ENCODE results near the gene POU2F3.

Gene POU2F3

DNA sequence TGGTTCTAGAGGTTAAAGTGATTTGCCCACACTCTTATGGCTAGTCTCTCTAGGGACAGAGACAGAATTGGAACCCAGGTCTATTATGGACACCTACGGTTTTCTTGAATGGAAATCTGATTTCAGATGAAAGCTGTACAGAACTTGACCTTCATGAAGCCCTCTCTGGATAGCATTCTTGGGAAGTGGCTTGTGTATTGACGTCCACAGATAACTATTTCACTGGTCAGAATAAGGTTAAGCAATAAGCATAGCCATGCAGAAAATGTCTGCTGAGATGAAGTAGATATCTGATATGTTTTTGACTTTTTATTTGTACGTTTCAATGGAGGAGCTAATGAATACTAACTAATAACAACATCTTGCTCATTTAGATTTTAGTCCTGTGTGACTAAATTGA, 86.3 kb downstream of the POU2F3 start:
- DNase-seq: no peak

- no peak for DNase-seq
These were observed 86.9 kb downstream of the POU2F3 start for GRCh38 chr11:120326845-120327281.

GRCh38 chr11:120327311-120327710, 87.4 kb downstream of the POU2F3 start:
- DNase-seq: no peak

GRCh38 chr11:120329556-120329955, 89.6 kb downstream of the POU2F3 start:
- no peak for DNase-seq

GRCh38 chr11:120330045-120330444, 90.1 kb downstream of the POU2F3 start:
- DNase-seq: no peak

GRCh38 chr11:120331301-120331996, 91.5 kb downstream of the POU2F3 start:
- no peak for DNase-seq

DNA sequence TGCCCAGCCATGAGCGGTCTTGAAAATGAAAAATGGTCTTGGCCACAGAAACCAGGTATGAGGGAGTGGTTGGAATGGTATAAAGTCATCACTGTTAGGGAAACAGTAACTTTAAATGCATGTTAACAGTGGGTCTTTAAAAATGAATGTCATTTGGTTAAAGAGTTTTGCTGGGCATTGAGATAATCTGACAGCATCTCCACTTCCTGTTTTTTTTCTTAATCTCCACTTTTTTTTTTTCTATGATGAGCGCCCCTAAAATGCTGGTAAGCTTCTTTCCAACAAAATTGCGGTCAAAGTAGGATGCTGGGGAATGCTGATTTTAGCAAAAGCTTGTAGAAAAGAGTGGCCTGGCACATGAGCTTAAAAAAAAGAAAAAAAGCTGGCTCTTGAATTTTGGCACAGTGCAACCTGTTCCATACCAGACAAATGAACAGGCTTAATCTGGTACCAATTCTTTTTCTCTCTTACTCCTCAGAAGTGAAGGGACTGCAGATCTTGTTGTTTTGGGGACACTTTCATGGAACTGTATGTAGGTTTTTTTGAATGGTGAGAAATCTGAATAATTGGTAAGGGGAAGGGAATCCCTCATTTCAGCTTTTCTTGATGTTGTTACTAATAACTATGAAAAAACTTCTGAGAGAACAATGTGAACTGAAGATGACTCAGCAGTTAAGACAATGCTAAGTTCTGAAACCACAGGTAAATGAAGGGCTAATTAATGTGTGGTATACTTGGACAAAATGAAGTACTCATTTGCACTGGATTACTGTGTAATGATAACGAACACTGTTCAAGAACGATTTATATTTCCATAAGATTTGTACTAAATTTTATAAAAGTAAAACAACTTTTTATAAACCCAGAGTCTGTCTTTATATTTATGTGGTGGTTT, 93.1 kb downstream of the POU2F3 start:
- DNase-seq: no peak

GRCh38 chr11:120333801-120334200, 93.9 kb downstream of the POU2F3 start:
- no peak for DNase-seq

GRCh38 chr11:120334332-120334731, 94.4 kb downstream of the POU2F3 start:
- no peak for DNase-seq

DNA sequence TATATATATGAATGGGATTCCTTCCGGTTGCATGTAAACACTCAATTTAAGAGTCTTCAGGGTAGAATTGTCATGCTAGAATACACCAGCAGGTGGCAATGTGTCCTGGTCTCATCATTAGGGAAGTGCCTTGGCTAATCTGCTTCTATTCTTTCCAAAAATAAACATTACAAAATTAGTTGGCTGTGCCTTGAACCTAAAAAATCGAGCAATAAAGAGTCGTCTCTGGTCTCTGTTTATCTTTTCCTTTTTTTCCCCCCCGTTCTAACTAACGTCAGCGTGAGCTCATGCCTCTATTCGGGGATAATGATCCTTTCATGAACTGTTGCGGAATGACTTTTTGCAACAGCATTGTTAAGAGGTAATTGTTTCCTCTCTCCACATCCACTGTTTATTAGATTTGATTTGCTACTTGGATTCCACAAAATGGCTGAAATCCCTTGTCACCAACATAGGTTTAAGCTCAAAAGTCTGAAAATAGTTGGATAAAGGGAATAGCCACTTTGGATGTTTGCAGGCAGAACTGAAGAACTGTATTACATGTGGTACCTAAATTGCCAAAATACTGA, 95.0 kb downstream of the POU2F3 start:
- peak; percentile 66 for DNase-seq

- no peak for DNase-seq
These were observed 95.6 kb downstream of the POU2F3 start for GRCh38 chr11:120335556-120335907.

DNA sequence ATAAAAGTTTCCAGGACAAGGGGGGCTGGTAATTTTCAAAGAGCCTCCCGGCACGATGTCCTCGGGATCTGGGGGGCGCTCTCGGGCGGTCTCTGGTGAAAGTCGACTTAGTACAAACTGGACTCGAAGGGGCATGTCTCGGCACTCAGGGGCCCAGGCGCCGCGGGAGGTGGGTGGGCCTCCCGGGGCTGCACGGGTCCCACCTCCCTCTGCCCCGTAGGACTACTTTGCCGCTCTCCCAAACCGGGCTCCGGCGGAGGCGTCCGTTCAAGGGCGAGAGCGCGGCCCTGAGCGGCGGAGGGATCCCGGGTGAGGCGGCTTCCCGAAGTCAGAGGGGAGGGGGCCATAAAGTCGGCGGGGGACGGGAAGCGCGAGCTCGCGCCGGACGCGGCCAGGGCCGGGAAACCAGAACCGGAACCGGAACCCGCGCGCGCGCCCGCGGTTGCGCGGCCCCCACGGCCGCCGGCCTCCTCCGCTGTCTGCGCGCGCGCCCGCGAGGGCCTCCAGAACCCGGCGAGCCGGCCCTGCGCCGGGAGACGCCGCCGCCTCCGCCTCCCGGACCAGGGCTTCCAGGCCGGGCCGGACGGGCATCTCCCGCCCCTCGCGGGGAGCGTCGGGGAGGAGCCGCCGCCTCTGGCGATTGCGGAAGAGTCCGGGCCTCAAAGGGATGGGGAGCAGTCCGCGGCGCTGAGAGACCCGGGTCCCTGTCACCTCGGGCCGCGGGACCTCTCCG, 96.1 kb downstream of the POU2F3 start, which contains the start of gene ARHGEF12:
Gene ARHGEF12 (plus strand): TSS at position 506 of the 733 bp plus-strand sequence. CDS start 831 bp downstream, outside the sequence.
- no peak for DNase-seq

DNA sequence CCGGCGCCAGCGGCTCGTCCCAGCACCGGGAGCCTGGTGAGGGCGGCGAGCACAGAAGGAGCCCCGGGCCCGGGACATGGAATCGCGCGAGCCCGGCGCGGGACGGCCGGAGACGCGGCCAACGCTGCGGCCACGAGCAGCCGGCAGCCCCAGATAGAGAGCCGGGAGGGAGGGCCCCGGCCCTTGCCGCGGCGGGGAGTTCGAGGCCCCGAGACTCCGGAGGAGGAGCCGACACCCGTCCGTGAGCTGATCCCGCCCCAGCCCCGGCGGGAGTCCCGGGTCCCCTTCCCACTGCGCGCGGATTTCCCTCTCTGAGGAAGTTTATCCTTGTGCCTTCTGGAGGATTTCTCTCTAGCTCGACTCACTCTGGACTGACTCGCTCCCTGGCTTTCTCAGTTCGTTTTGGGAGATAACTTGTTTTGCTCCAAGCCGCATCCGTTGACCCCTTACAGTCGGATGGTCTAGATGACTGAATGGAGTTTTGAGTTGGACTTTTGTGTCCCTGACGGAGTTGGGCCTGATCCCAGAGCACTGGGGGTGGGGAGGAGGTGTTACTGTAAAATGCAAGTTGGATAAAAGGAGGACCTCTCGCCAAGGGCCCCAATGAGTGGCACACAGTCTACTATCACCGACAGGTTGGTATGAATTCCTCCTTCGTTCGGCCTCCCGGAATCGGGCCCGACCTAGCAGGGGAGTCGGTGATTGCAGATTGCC, 96.9 kb downstream of the POU2F3 start:
- DNase-seq: no peak

DNA sequence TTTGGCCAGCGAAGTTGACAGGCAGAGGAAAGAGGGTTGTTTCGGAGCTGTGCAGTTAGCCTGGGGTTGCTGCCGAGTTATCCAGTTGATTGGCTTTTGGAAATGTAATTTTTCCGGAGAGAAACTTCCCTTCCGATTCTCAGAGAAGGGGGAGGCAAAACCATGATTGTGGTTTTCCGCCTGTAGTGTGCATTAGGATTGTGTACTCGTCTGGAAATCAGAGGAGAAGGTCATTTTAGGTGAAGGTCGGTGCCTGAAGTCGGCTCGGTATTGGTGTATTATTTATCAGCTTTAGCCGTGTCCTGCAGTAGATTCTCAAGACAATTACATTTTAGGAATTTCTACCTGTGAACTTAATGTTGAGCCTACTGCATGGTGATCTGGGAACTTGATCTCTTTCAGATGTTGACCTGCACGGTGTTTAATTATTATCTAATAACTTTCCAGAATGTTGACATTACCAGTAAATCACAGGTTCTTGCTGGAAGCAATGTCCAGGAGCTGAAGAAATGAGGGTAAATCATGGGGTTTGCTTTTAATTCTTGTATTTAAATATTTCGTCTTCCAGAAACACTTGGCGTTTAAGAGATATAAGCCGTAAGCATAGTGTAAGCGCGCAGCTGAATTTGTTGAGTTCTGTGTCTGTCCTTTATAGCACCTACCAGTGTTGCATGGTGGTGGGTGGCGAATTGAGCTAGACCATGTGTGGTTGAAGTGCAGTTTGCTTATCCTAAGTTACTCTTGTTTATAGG, 97.6 kb downstream of the POU2F3 start:
- no peak for DNase-seq

DNA sequence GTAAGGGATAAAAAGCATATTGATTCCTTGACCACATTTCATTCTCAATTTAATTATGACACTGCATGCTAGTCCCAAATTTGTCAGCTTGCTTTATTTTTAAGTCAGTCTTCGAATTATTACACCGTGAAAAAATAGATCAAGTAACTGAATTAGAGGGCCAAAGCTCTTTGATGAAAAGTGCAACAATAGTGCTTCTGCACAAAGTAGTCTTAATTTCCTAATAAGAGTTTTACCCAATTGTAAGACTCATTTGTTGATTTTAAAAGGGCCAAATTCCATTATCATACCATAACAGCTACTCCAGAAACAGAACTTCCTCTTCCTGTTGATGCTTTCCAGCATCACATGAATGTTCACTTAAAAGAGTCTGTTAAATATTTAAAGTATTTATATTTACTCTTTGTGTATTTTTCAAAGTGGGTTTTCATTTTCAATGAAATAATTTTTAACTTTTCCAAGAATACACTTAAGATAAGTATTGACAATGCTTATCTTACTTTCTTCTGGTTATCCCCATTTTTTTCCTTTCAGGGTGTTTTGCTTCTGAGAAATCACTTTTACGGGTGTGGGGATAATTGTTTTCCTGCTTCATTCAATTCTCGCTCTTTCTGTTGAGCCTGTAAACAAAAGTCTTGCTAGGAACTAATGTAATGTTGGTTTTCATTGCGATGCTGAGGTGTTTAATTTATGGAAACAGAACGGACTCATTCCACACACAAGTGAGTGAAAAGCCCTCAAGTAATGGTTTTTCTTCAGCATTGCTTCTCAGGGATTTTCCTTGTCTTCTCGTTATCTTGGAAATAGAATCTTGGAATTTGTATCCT, 98.4 kb downstream of the POU2F3 start:
- DNase-seq: no peak

GRCh38 chr11:120339394-120339890, 99.5 kb downstream of the POU2F3 start:
- no peak for DNase-seq

DNA sequence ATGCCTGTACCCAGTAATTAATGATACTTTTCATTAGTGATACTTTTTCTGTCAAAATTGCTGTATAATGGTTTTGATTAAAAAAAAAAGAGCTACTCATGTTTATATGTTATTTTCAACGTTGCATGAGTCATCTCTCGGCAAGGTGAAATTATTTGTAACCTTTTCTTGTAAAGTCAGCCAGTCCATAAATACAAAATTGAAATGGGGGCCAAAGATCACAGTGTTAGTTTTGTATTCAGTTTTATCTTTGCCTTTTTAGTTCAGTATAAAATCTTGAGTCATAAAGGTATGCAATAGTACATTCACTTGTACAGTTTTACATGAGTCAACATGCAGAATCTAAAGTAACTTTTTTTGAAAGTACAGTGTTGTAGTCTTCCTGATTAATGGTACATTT, 100.6 kb downstream of the POU2F3 start:
- no peak for DNase-seq

DNA sequence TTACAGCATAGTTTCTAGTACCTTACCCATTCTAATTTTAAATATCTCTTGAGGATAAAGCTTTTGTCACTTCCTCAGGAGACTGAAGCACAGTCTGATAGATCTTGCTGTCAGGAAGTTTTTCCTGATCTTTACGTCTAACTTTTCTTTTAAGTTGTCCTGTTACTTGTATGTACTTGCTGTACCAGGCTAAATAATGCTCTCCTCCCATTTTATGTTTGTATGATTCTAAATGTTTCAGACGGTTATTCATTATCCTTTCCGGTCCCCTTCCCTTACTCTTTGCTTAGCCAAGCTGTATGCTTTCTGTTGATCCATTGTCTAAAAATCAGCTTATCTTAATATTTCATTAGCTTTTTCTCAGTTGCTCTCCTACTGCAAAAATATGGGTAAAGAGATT, 102.3 kb downstream of the POU2F3 start:
- no peak for DNase-seq

DNA sequence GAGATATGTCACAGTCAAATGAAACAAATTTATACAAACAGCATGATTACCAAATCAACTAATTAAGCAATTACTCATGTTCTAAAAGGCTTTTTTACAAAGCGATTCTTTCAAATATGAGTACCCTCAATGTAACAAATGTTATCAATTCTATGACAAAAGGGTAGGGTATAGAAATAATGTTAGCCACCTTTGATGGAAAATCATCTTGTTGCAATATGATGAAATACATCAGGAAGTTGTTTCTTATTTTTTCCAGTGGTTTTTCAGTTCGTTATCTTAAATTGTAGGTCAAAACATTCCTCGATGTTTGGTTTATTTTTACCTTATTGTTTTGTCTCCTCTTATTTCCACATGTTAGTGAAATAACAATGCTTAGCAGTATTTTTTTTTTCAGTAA, 102.7 kb downstream of the POU2F3 start:
- DNase-seq: no peak

GRCh38 chr11:120343429-120343828, 103.5 kb downstream of the POU2F3 start:
- DNase-seq: no peak
